Endometrium (tissue), 2 donors: Measurements from ENCODE around the gene ATL2.

Source experiments
- FAIRE-seq: peaks from 2 replicates; lab custom pipeline; 2012; peaks lifted over from hg19 to GRCh38; lab: Jason Lieb, UNC
- donor health status: control.
- donor health status: control.

Gene ATL2

DNA sequence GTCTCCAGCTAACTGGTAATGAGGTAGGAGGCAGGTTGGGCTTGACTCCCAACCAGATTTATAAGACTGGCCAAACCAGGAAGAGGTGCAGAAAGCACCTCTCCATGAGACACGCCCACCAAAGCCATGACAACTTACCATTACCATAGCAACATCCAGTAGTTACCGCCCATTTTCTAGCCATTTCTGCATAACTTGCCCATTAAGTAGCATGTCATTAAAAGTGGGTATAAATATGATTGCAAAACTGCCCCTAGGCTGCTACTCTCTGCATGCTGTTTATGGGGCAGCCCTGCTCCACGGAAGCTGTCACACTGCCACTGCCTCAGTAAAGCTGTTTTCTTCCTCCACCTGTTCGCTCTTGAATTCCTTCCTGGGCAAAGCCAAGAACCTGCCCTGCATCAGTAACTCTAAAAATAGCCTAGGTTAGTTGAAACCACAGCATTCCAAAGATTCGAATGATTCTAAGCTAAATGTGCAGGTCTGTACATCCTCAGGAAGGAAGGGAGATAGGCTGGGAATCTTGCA, 131.9 kb downstream of the ATL2 start:
- FAIRE-seq, result no peak

GRCh38 chr2:38244301-38244700, 132.8 kb downstream of the ATL2 start:
- no peak for FAIRE-seq
